M059J (cell line): ENCODE data around the gene ZNF81. TPM values are rescaled to one million over a fixed set of nuclear protein-coding genes. Genes with fewer than 3 reads are reported as not detected.
A peak's percentile ranks its signal among the peaks of the same experiment; 100 is the strongest.
"Not testable (repeated sequence)": the region's sequence is repeated elsewhere in the genome, so short reads cannot be mapped to it uniquely, and the experiment has no call there.

Experiments used
- DNase-seq: peaks from one replicate; pipeline ENCODE4 v3.0.0-alpha.2; 2012; ENCODE audit warnings: low read depth
- total RNA-seq: library from RNA; depleted of rRNA; stranded (reverse); fragments of >200 nt; shearing (Covaris generic); gene quantifications from 2 replicates; pipeline ENCODE4 v1.2.3, GENCODE V29; 2014

Gene ZNF81
- total RNA-seq, 1 experiment from 2014 or later, result 5.6 TPM

GRCh38 chrX:47844117-47844516 lies 7.4 kb downstream of the ZNF81 start:
- no peak for DNase-seq

GRCh38 chrX:47846040-47846439 lies 9.3 kb downstream of the ZNF81 start:
- DNase-seq, result no peak

GRCh38 chrX:47849778-47850177 lies 13.1 kb downstream of the ZNF81 start:
- no peak for DNase-seq

- DNase-seq, result not testable (repeated sequence)
Observed at GRCh38 chrX:47850389-47850788, 13.7 kb downstream of the ZNF81 start.

GRCh38 chrX:47850901-47851300 lies 14.2 kb downstream of the ZNF81 start:
- no peak for DNase-seq

GRCh38 chrX:47854474-47854873 lies 17.8 kb downstream of the ZNF81 start:
- DNase-seq, result peak; percentile 22

GRCh38 chrX:47859686-47860085 lies 23.0 kb downstream of the ZNF81 start:
- no peak for DNase-seq

GRCh38 chrX:47862680-47863079 lies 26.0 kb downstream of the ZNF81 start:
- DNase-seq, result peak; percentile 52

GRCh38 chrX:47863187-47863586 lies 26.5 kb downstream of the ZNF81 start:
- peak; percentile 84 for DNase-seq

- DNase-seq, result peak; percentile 60
Observed at GRCh38 chrX:47864300-47864699, 27.6 kb downstream of the ZNF81 start.

- DNase-seq, result no peak
Observed at GRCh38 chrX:47864785-47865184, 28.1 kb downstream of the ZNF81 start.

GRCh38 chrX:47873123-47873522 lies 36.4 kb downstream of the ZNF81 start:
- DNase-seq, result no peak

GRCh38 chrX:47877327-47877726 lies 40.6 kb downstream of the ZNF81 start:
- DNase-seq, result no peak

- no peak for DNase-seq
Observed at GRCh38 chrX:47878198-47878597, 41.5 kb downstream of the ZNF81 start.

GRCh38 chrX:47879463-47879862 lies 42.8 kb downstream of the ZNF81 start:
- no peak for DNase-seq

- no peak for DNase-seq
Observed at GRCh38 chrX:47880927-47881326, 44.2 kb downstream of the ZNF81 start.

- DNase-seq, result no peak
Observed at GRCh38 chrX:47885501-47885900, 48.8 kb downstream of the ZNF81 start.

- no peak for DNase-seq
Observed at GRCh38 chrX:47898024-47898423, 61.3 kb downstream of the ZNF81 start.

- DNase-seq, result no peak
Observed at GRCh38 chrX:47900833-47901232, 64.1 kb downstream of the ZNF81 start.

- DNase-seq, result no peak
Observed at GRCh38 chrX:47902161-47902560, 65.5 kb downstream of the ZNF81 start.

GRCh38 chrX:47915886-47916493 lies 79.3 kb downstream of the ZNF81 start:
- DNase-seq, result no peak

- no peak for DNase-seq
Observed at GRCh38 chrX:47918274-47918673, 81.6 kb downstream of the ZNF81 start.

- no peak for DNase-seq
Observed at GRCh38 chrX:47927212-47927611, 90.5 kb downstream of the ZNF81 start.

GRCh38 chrX:47931970-47932369 lies 95.3 kb downstream of the ZNF81 start:
- DNase-seq, result not testable (repeated sequence)
